GM18951 (cell line): Measurements from ENCODE around the gene ITSN1.

Source experiments
- POLR2A ChIP-seq: IDR thresholded peaks from 4 replicates; pipeline ENCODE4 v1.6.1; 2011; ENCODE audit warnings: mild to moderate bottlenecking; ENCODE audit not compliant: insufficient read length, insufficient read depth; ENCODE audit errors: extremely low read depth
- in situ Hi-C: fragments of 300-500 bp; cut with MboI; formaldehyde crosslinking; loops from one replicate; pipeline ENCODE4 v1.12.0; 2022; ENCODE audit warnings: low sequenced_read_pairs, mixed read lengths, inconsistent platforms; ENCODE audit not compliant: unreplicated experiment

ITSN1 gene

DNA sequence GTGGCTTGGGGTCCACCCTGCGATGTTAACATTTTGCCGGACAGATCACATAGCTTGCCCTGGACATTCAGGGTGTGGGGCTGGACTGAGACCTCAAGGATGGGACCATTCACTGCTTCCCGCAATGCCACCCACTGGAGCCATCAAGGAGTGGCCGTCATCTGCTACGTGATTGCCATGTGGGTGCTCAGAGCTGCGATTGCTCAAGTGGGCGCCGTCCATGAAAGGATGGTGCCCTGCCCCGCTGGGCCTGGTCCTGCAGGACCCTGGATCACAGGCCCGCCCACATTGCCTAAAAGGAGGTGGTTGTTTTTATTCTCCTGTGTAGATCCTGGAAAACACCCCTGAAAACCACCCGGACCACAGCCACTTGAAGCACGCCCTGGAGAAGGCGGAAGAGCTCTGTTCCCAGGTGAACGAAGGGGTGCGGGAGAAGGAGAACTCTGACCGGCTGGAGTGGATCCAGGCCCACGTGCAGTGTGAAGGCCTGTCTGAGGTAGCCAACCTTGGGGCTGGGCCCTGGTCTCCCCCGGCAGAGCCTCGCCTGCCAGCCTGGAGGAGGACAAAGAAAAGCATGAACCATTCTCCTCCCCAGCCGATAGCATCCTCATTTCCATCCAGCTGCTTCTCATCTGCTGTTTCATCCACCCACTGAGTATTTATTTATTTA is 232.9 kb downstream of the ITSN1 start:
- TF ChIP-seq POLR2A: no peak
- in situ Hi-C loops: no loop called here

DNA sequence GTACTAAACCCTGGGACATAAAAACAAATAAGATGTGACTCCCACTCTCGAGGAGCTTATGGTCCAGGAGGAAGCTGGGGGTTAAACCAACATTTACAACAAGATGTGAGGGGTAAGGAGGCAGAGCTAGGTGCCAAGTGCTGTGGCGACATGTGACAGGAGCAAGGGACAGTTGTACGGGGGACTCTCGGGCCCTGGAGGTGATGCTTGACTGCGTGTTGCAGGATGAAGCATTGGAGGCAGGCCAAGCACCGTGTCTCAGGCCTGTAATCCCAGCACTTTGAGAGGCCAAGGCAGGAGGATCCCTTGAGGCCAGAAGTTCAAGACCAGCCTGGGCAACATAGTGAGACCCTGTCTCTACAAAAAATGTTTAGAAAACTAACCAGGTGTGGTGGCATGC is 236.5 kb downstream of the ITSN1 start:
- in situ Hi-C loops: no loop called here
- no peak for TF ChIP-seq POLR2A

DNA sequence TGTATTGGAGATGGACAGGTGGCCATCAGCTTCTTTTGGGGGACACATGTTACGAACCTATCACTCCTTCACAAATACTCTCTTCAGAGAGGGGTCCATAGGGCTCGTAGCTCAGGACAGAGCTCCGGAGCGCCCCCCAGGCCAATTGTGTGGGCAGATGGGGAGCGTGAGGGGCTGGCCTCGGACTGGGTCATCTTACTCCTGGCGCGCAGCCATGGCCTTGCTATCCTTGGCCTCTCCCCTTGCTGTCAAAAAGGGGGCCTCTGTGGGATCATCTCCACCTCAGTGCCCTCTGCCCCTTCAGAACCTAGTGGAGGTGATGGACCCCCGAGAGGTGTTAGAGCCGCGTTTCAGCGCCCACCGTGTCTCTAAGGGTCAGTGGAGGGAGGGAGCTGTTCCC is 238.3 kb downstream of the ITSN1 start:
- in situ Hi-C loops: no loop called here
- no peak for TF ChIP-seq POLR2A

DNA sequence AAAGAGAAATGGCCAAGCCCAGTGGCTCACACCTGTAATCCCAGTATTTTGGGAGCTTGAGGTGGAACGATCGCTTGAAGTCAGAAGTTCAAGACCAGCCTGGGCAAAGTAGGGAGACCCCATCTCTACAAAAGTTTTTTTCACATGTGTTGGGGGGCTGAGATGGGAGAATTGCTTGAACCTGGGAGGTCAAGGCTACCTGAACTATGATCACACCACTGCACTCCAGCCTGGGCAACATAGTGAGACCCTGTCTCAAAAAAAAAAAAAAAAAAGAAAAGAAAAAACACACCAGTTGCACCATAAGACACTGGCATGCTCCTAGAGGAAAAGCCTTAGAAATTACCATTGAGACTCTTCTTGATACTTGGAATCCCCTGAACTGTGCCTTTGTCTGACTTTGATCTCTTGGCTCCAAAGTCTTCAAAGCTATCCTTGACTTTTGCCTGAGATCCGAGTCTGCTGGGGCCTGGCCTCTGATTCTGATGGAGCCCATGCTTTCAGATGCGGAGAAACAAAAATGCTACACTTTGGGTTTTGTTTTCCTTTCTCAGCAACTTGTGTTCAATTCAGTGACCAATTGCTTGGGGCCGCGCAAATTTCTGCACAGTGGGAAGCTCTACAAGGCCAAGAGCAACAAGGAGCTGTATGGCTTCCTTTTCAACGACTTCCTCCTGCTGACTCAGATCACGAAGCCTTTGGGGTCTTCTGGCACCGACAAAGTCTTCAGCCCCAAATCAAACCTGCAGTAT is 239.6 kb downstream of the ITSN1 start:
- TF ChIP-seq POLR2A: no peak
- in situ Hi-C loops: no loop called here

DNA sequence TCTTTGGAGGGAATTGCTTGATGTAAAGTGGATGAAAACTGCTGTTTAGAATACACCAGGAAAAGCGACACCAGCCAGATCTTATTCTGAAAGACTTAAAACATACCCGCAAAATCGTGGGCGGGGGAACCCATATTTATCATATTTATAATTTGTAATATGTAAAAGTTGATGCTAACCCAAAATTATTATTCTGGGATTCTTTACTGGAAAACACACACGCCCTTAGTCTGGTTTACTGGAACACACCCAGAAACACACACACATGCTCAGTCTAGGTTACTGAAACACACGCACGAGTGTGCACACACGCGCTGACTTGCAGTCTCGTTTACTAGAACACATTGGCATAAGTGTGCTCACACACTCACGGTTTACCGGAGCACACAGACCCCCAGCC is 240.8 kb downstream of the ITSN1 start:
- no peak for TF ChIP-seq POLR2A
- in situ Hi-C loops: no loop called here

DNA sequence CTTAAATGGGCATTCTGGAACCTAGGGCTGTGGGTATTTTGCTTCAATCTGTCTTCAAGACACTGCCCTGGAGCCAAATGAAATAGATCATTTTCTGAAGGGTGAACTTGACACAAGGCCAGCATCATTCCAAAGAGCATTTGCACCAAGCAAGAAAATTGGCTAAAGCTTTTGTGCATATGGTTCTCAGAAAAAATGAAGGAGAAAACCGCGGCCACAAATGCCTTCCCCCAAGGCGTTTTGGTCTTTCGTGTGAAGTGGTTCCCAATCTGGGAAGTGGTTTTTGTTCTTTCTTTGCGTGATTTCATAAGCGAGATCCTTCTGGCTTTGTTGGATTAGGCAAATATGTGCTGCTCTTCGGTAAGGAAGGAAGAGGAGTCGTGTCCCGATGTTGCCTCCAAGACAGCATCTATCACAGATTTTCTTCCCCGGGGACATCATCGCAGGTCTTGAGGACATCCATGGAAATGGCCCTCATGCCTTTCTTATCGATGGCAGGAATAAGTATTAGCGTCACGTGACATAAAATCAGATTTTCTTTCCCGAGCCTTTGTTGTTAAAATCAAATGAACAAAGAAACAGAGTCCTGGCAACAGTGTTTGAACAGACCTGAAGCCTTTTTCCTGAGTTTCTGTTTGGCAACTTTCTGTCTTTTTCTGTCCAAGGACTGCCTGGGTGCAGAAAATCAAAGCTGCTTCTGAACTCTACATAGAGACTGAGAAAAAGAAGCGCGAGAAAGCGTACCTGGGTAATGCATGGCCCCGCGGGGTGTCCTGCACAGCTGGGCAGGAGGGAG is 242.3 kb downstream of the ITSN1 start:
- in situ Hi-C loops: no loop called here

DNA sequence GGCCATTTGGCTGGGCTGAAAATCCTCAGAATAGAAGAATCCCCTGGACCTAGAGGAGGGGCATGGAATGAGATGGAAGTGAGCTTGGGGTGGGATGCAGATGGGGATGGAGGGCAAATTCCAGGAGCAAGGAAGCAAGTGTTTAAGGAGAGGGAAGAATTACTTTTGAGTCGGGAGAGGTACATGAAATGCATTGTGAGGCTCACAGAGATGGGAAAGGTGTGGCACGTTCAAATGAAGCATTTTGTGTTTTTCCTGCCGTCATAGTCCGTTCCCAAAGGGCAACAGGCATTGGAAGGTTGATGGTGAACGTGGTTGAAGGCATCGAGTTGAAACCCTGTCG is 242.8 kb downstream of the ITSN1 start:
- TF ChIP-seq POLR2A: no peak
- in situ Hi-C loops: no loop called here

More for the DNA sequence above, 242.3 kb downstream of the ITSN1 start:
- TF ChIP-seq POLR2A: no peak

DNA sequence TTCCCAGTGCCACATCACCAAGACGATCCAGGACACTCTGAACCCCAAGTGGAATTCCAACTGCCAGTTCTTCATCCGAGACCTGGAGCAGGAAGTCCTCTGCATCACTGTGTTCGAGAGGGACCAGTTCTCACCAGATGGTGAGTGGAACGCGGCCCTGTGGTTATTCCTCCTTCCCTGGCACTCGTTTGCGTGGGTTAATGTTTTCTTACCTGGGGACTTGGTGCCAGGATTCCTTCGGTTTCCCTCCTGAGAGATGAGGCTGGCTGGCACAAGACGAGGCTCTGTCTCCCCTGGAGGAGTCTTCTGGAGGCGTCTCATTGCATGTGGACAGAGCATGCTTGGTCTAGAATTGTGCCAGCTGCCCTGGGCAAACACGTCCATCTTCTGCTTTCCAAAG is 244.0 kb downstream of the ITSN1 start:
- TF ChIP-seq POLR2A: no peak
- in situ Hi-C loops: no loop called here

DNA sequence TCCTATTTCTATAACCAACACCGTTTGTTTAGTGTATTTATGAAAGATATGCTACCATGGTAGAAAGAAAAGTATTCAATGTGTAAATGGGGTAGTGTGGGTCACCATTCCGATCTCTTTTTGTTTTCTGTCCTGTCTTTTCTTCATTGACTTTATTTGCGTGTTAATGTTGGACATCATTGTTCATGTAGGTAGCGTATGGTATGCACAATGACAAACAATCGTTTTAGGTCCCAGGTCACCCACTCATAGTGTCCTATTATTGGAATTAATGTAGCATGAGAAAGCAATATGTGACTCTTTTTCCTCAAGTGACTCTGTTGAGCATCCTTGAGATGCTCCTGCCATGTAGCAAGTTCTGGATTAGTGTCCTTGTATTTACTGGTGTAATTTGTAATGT is 247.9 kb downstream of the ITSN1 start:
- TF ChIP-seq POLR2A: no peak
- in situ Hi-C loops: no loop called here

DNA sequence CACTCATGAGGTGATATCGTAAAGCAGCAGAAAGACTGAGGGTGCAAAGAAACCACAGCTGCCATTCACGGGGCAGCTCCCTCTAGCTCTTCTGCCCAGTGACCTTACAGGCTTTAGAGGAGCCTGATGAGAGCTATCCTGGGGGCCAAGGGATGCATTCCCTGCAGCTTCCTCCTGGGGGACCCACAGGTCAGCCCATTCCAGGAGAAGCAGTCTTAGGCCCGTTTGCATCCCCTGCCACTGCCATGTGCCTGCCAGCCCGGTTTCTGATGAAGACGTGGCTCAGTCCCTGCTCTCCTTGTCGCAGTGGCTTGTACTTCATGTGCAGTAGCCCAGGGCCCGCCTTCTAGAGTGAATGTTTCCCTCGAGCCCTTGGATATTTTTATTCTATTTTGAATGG is 250.6 kb downstream of the ITSN1 start:
- in situ Hi-C loops: no loop called here
- no peak for TF ChIP-seq POLR2A

DNA sequence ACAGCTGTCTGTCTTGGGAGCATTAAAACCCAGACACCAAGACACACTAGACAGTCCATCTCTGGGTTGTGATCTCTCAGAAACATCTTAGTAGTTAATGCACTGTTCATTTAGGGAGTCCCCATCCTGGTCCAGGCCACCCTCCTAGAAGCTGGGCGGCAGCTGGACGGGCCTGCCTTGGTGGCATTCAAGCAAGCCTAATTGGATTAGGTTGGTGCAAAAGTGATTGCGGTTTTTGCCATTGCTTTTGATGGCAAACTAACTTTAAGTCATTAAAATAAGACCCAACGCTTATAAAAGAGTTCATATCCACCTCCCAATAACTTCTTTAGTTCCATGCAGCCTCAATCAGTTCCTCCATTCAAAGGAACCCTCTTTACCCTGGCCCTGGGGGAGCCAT is 251.6 kb downstream of the ITSN1 start:
- no peak for TF ChIP-seq POLR2A
- in situ Hi-C loops: no loop called here

DNA sequence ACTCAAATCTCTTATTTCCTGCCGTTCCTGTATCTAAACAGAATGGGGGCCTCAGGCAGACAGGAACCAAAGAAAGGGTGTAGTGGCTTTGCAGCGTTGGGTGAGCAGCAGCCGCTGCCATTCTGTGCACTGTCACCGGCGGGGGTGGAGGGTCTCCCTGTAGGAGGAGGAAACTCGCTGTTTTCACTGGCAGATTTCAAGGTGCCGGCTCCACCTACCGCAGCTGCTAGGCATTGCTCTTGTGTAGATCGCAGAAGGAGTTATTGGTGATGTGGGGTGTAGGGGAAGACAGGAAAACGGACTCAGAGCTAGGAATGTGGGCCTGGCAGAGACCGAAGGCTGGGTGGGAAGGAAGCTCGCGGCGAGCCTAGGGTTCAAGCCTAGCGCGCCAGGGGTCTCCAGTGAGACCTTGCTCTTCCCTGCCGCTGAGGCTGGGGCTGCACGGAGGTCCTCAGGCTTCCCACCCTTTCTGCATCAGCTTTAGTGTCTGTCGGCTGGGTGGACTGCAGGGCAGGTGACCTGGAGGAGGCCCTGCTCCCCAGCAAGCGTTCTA is 252.5 kb downstream of the ITSN1 start:
- in situ Hi-C loops: no loop called here
- TF ChIP-seq POLR2A: no peak

DNA sequence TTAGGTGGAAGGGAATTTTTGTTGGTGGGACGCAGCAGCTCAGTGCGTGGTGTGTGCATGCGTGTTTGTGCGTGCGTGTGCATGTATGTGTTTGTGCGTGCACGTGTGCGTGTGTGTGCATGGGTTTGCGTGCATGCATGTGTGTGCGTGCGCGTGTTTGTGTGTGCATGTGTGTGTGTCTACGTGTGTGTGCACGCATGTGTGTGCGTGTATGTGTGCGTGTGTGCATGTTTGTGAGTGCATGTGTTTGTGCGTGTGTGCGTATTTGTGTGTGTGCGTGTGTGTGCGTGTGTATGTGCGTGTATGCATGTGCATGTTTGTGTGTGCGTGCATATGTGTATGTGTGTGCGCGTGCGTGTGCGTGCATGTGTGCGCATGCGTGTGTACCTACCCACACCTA is 253.1 kb downstream of the ITSN1 start:
- TF ChIP-seq POLR2A: no peak
- in situ Hi-C loops: no loop called here
